ENCODE results near the gene SERTAD3. TPM values are rescaled to one million over a fixed set of nuclear protein-coding genes. Genes with fewer than 3 reads are reported as not detected.

Gene SERTAD3
- total and polyA plus RNA-seq, 2 of the 8 experiments (the other 6 are each of a cell fraction or from before 2014, with no cell fraction given): 15.1 to 32.1 TPM

- no peak for TF ChIP-seq CHD7 (IDR thresholded peaks at IDR 0.05; ENCODE audit: insufficient replicate concordance, low read length)
- TF ChIP-seq CBX5 (IDR thresholded peaks at IDR 0.05; ENCODE audit: low read depth, low read length): no peak
- TF ChIP-seq TAF7 (optimal IDR thresholded peaks at IDR 0.05; ENCODE audit: borderline replicate concordance, low read depth, low read length): no peak
- no peak for TF ChIP-seq BCL11A (IDR thresholded peaks at IDR 0.05; ENCODE audit: low read depth in 2 of 2, low read length in 2 of 2)
- TF ChIP-seq MAFK (IDR thresholded peaks at IDR 0.05; ENCODE audit: low read depth, low read length): no peak
- no peak for TF ChIP-seq HDAC6 (IDR thresholded peaks at IDR 0.05; ENCODE audit: low read depth, low read length)
- TF ChIP-seq RXRA (IDR thresholded peaks at IDR 0.05; ENCODE audit: insufficient read depth, low read depth, low read length): no peak
These were observed 20.2 kb downstream of the SERTAD3 start (continued) for GRCh38 chr19:40423938-40424337.
